LNCaP clone FGC (cell line): ENCODE results near the gene A2M.

Experiments used
- DNase-seq: peaks from one replicate; pipeline ENCODE4 v3.0.0-alpha.2; 2011; ENCODE audit warnings: low read depth
- H3K4me3 ChIP-seq: 2 replicates; pipeline ENCODE4 v1.5.1; 2011; ENCODE audit warnings: mild to moderate bottlenecking, low read depth, low read length, control low read depth
- TF ChIP-seq, protein P1 (sequence below): IDR thresholded peaks from 2 replicates; pipeline ENCODE4 v1.5.1; 2012; ENCODE audit warnings: mild to moderate bottlenecking; ENCODE audit not compliant: control insufficient read depth, insufficient read depth; ENCODE audit errors: extremely low read depth

Gene A2M

DNA sequence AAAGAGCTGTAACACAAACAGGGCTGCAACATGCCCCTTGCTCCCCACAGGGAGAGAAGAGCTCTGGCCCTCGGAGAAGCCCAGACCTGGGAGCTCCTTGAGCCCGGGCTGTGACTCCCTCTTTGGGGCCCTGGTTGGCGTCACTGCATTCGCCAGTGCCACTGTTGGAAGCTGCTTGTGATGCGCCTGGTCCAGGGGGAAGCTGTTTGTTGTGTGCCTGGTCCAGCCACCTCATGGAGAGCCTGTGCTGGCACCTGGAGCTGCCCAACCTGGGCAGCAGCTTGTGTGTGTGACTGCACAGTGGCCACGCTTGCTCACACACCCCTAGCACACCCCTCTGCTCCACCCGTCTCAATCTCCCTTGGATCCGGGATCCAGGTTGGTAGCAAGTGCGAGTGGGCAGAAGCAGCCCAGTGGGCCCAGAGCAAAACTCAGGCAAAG, 49.5 kb downstream of the A2M start:
- TF ChIP-seq, protein P1, sequence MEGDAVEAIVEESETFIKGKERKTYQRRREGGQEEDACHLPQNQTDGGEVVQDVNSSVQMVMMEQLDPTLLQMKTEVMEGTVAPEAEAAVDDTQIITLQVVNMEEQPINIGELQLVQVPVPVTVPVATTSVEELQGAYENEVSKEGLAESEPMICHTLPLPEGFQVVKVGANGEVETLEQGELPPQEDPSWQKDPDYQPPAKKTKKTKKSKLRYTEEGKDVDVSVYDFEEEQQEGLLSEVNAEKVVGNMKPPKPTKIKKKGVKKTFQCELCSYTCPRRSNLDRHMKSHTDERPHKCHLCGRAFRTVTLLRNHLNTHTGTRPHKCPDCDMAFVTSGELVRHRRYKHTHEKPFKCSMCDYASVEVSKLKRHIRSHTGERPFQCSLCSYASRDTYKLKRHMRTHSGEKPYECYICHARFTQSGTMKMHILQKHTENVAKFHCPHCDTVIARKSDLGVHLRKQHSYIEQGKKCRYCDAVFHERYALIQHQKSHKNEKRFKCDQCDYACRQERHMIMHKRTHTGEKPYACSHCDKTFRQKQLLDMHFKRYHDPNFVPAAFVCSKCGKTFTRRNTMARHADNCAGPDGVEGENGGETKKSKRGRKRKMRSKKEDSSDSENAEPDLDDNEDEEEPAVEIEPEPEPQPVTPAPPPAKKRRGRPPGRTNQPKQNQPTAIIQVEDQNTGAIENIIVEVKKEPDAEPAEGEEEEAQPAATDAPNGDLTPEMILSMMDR, result no peak
- H3K4me3 ChIP-seq, result no peak overlapping the region
- DNase-seq, result no peak

DNA sequence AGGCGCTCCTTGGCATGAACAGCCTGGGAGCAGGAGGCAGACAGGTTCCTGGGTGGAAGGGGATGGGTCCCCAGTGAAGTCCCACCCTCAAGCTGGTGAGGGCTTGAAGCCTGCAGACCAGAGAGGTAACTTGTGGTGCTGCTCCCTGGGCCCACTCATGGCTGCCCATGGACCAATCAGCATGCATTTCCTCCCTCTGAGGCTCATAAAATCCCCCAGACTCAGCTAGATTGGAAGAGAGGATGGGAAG, 50.2 kb downstream of the A2M start:
- DNase-seq, result no peak
- peak overlapping the region; percentile 49 for H3K4me3 ChIP-seq
- TF ChIP-seq, protein P1, result no peak

DNA sequence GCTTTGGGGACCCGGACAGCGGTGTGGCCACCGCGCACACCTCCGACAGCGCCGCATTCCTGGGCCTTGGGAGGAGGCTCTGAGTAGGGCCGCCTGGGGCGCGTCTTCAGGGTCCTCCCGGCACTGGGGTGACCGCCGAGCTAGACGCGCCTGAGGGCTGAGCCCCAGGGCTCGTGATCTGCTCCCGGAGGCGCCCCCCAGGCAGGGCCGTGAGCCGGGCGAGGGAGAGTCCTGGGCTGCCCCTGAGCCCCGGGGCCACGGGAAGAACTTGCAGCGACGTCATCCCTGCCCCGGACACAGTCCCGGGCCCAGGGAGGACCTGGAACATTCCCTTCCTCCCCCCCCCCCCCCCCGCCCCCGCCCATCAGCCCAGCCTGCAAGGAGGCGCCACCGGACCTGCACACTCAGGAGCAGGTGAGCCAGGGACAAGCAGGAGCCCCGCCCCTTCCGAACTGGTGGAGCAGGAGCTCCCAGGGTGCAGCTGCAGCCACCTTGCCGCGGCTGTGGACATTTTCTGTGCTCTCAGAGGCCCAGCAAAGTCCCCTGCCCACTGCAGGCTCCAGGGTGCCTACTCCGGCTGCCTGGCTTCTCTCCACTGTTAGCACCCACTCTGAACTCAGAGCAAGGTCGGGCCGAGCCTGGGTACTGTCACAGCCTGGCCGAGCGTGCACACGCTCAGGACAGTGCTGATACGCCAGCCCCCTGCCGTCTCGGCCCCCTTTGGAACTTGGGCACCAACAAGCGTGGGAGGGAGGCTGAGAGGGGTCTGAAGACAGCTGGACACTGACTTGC, 50.7 kb downstream of the A2M start:
- peak overlapping the region; percentile 92 for H3K4me3 ChIP-seq
- TF ChIP-seq, protein P1, result peak; percentile 19; the same call in 1 of the 2 replicates
- DNase-seq, result peak; percentile 85

DNA sequence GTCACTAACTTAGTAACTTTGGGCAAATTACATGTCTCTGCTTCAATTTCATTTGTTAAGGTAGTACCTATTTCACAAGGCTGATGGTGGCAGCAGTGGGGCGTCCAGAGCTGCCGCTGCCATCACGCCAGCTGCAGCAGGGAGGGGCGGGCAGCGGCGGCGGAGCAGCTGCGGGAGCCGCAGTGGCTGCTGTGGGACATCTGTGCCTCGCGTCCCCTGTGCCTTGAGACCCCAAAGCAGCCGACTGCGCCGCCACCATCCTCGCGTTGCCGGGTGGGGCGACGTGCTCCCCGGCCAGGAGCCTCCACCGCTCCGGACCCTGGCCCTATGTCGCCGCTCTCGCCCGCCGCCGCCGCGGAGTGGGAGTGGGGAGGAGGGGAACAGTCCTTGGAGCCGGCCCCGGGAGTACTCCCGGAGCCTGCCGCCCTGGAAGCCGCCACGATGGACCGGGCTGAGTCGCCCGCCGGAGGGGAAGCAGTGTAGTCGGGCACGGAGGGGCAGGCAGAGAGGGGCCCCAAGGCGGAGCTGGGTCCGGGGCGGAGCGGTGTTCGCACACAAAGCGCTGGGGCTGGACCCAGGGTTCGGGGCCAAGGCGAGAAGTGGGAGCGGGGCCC, 51.4 kb downstream of the A2M start:
- TF ChIP-seq, protein P1, result peak; percentile 90
- DNase-seq, result peak; percentile 44
- H3K4me3 ChIP-seq, result peak overlapping the region; percentile 92

DNA sequence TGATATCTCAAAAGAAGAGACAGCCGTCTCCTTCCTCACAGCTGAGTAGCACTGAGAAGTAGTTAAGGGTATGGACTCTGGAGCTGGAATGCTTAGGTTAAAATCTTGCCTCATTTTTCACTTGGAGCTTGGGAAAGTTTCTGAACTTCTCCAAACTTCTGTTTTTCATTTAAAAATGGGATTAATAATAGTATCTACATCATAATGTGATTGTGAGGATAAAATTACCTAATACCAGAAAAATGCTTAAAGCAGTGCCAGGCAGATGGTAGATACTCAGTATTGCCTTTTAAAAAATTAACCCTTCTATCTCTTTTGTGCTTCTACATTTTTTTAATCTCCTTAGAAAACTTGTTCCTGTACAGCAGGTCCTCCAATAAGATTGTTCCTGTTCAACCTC, 63.1 kb downstream of the A2M start:
- no peak for DNase-seq
- H3K4me3 ChIP-seq, result no peak overlapping the region
- TF ChIP-seq, protein P1, result no peak

DNA sequence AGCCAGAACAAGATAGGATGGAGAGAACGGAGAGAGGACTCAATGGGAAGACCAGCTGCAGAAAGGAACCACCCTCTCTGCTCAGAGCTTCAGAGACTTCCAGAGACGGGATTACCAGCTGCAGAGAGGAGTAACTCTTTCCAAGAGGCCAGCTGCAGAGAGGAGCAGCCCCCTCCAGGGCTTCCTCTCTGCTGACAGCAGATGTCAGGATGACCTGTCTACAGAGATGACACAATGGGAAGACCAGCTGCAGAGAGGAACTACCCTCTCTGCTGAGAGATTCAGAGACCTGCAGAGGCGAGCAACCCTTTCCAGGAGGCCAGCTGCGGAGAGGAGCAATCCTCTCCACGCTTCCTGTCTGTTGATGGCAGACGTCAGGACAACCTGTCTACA, 64.6 kb downstream of the A2M start:
- no peak overlapping the region for H3K4me3 ChIP-seq

More for the DNA sequence above, 64.6 kb downstream of the A2M start:
- DNase-seq, result no peak
- TF ChIP-seq, protein P1, result no peak
